ENCODE results near the gene LRFN4. TPM values are rescaled to one million over a fixed set of nuclear protein-coding genes. Genes with fewer than 3 reads are reported as not detected.

Gene LRFN4
- polyA plus RNA-seq, 3 donors, result 1.0 to 7.7 (median 1.7) TPM

GRCh38 chr11:66820381-66820780 lies 36.5 kb upstream of the LRFN4 start:
- no peak for DNase-seq
- Histone ChIP-seq H3K4me2 (replicated peaks; ENCODE audit: extremely low read depth, low read length, poor library complexity, severe bottlenecking) (no peak overlapping the region), H3K36me3 (replicated peaks in 1 of 2; ENCODE audit: control insufficient read depth in 1 of 2, insufficient read depth in 2 of 2, low read length in 2 of 2) (no peaks in the 10 kb centered on the region), H3K79me2 (ENCODE audit: insufficient read depth, low read length) (no peaks in the 10 kb centered on the region), H4K20me1 (ENCODE audit: insufficient read depth, low read length) (no peaks in the 10 kb centered on the region), H3K9ac (ENCODE audit: insufficient read depth, low read length, poor library complexity, severe bottlenecking) (no peak overlapping the region), H3K4me1 (ENCODE audit: control insufficient read depth in 1 of 2, insufficient read depth in 2 of 2, low read length in 2 of 2) (no peaks in the 10 kb centered on the region), H3K9me3 (replicated peaks in 1 of 2; ENCODE audit: control insufficient read depth in 1 of 2, insufficient read depth in 1 of 2, low read length in 2 of 2) (no peaks in the 10 kb centered on the region), H3K4me3 (replicated peaks in 1 of 3; ENCODE audit: low read depth in 2 of 3, low read length in 3 of 3) (no peak overlapping the region), H3K27me3 (ENCODE audit: control insufficient read depth in 2 of 2, insufficient read depth in 2 of 2, low read length in 2 of 2) (no peaks in the 10 kb centered on the region), H3K27ac (ENCODE audit: low read depth in 1 of 2, low read length in 2 of 2) (no peak overlapping the region), H2AFZ (ENCODE audit: insufficient read depth, low read depth, low read length, poor library complexity, severe bottlenecking) (no peak overlapping the region)
- intact Hi-C loops (cut with micrococcal nuclease), result no loop called here
- Mint-ChIP-seq H3K4me3 (no peak overlapping the region), H3K36me3 (no peaks in the 10 kb centered on the region), H3K9me3 (no peaks in the 10 kb centered on the region), H3K4me1 (no peaks in the 10 kb centered on the region), H3K27ac (no peak overlapping the region), H3K27me3 (ENCODE audit: low read depth in 3 of 3) (peaks cover 0 to 3% (median 0%) of the 10 kb centered on the region in 3 donors)
- TF ChIP-seq CTCF (IDR thresholded peaks at IDR 0.05), result no peak
- no CpG with 5 or more reads among the region's 3 CpGs for WGBS (ENCODE audit: insufficient coverage)

GRCh38 chr11:66820901-66821300 lies 36.0 kb upstream of the LRFN4 start:
- Histone ChIP-seq H3K4me3 (replicated peaks in 1 of 3; ENCODE audit: low read depth in 2 of 3, low read length in 3 of 3) (no peak overlapping the region), H3K36me3 (replicated peaks in 1 of 2; ENCODE audit: control insufficient read depth in 1 of 2, insufficient read depth in 2 of 2, low read length in 2 of 2) (no peaks in the 10 kb centered on the region), H2AFZ (ENCODE audit: insufficient read depth, low read depth, low read length, poor library complexity, severe bottlenecking) (no peak overlapping the region), H3K4me2 (replicated peaks; ENCODE audit: extremely low read depth, low read length, poor library complexity, severe bottlenecking) (no peak overlapping the region), H3K9ac (ENCODE audit: insufficient read depth, low read length, poor library complexity, severe bottlenecking) (no peak overlapping the region), H4K20me1 (ENCODE audit: insufficient read depth, low read length) (no peaks in the 10 kb centered on the region), H3K4me1 (ENCODE audit: control insufficient read depth in 1 of 2, insufficient read depth in 2 of 2, low read length in 2 of 2) (no peaks in the 10 kb centered on the region), H3K79me2 (ENCODE audit: insufficient read depth, low read length) (no peaks in the 10 kb centered on the region), H3K27me3 (ENCODE audit: control insufficient read depth in 2 of 2, insufficient read depth in 2 of 2, low read length in 2 of 2) (no peaks in the 10 kb centered on the region), H3K9me3 (replicated peaks in 1 of 2; ENCODE audit: control insufficient read depth in 1 of 2, insufficient read depth in 1 of 2, low read length in 2 of 2) (no peaks in the 10 kb centered on the region), H3K27ac (ENCODE audit: low read depth in 1 of 2, low read length in 2 of 2) (no peak overlapping the region)
- Mint-ChIP-seq H3K27me3 (ENCODE audit: low read depth in 3 of 3) (peaks cover 0 to 3% (median 0%) of the 10 kb centered on the region in 3 donors), H3K9me3 (no peaks in the 10 kb centered on the region), H3K4me3 (no peak overlapping the region), H3K27ac (no peak overlapping the region), H3K4me1 (no peaks in the 10 kb centered on the region), H3K36me3 (no peaks in the 10 kb centered on the region)
- DNase-seq, result no peak
- 80% methylated on average over 1 of the region's 3 CpGs for WGBS (ENCODE audit: insufficient coverage)
- TF ChIP-seq CTCF (IDR thresholded peaks at IDR 0.05), result no peak
- intact Hi-C loops (cut with micrococcal nuclease), result no loop called here
